Stimulated activated CD4-positive, alpha-beta T cell treated with anti-CD3 and anti-CD28 coated beads, TNF-alpha, amount 100 ng/mL, for 24 hours (primary cell): Measurements from ENCODE around the gene RAD23B.
"Not testable (repeated sequence)": the region's sequence is repeated elsewhere in the genome, so short reads cannot be mapped to it uniquely, and the experiment has no call there.

ENCODE experiments used
- DNase-seq, 3 experiments: peaks; one replicate each; pipeline ENCODE4 v3.0.0-alpha.2; 2020; ENCODE audit warnings: low read depth in 3 of 3

The RAD23B gene

GRCh38 chr9:107292821-107293542 is 9.9 kb downstream of the RAD23B start:
- DNase-seq = no peak

GRCh38 chr9:107293543-107294085 is 10.5 kb downstream of the RAD23B start:
- no peak for DNase-seq

- DNase-seq = no peak
Measured at GRCh38 chr9:107294756-107295155, 11.7 kb downstream of the RAD23B start.

- no peak for DNase-seq
Measured at GRCh38 chr9:107295995-107296394, 12.9 kb downstream of the RAD23B start.

GRCh38 chr9:107296592-107296991 is 13.5 kb downstream of the RAD23B start:
- not testable (repeated sequence) for DNase-seq

GRCh38 chr9:107299437-107299836 is 16.4 kb downstream of the RAD23B start:
- DNase-seq = no peak

GRCh38 chr9:107306308-107306707 is 23.2 kb downstream of the RAD23B start:
- no peak for DNase-seq

- no peak for DNase-seq
Measured at GRCh38 chr9:107307331-107307730, 24.3 kb downstream of the RAD23B start.

GRCh38 chr9:107308461-107308860 is 25.4 kb downstream of the RAD23B start:
- no peak for DNase-seq

GRCh38 chr9:107309271-107309670 is 26.2 kb downstream of the RAD23B start:
- no peak for DNase-seq

GRCh38 chr9:107312376-107313050 is 29.4 kb downstream of the RAD23B start:
- no peak for DNase-seq

GRCh38 chr9:107313555-107314096 is 30.5 kb downstream of the RAD23B start:
- no peak for DNase-seq

GRCh38 chr9:107314763-107315162 is 31.7 kb downstream of the RAD23B start:
- DNase-seq = no peak

- no peak for DNase-seq
Measured at GRCh38 chr9:107316795-107317661, 33.9 kb downstream of the RAD23B start.

- no peak for DNase-seq
Measured at GRCh38 chr9:107322643-107323042, 39.6 kb downstream of the RAD23B start.

- DNase-seq = no peak
Measured at GRCh38 chr9:107323836-107324585, 40.9 kb downstream of the RAD23B start.

- DNase-seq = no peak
Measured at GRCh38 chr9:107325842-107326241, 42.8 kb downstream of the RAD23B start.

- no peak for DNase-seq
Measured at GRCh38 chr9:107328510-107328909, 45.4 kb downstream of the RAD23B start.

- no peak for DNase-seq
Measured at GRCh38 chr9:107330420-107330819, 47.3 kb downstream of the RAD23B start.

GRCh38 chr9:107332883-107333282 is 49.8 kb downstream of the RAD23B start:
- DNase-seq = no peak

GRCh38 chr9:107333363-107333762 is 50.3 kb downstream of the RAD23B start:
- no peak for DNase-seq
